Astrocyte of the cerebellum (primary cell): ENCODE results near the gene PRR35.

ENCODE experiments used
- DNase-seq: peaks from one replicate; pipeline ENCODE4 v3.0.0-alpha.2; 2011; ENCODE audit warnings: low read depth
- H3K4me3 ChIP-seq: 2 replicates; pipeline ENCODE4 v1.5.1; 2011; ENCODE audit warnings: mild to moderate bottlenecking, low read depth, low read length, moderate library complexity
- in situ Hi-C: cut with HindIII; loops from 2 replicates; pipeline ENCODE4 v1.10.0; 2017; ENCODE audit warnings: low sequenced_read_pairs
- TF ChIP-seq, protein P1 (sequence below): IDR thresholded peaks from 2 replicates; pipeline ENCODE4 v1.5.1; 2012; ENCODE audit warnings: low read length, low read depth, moderate library complexity, mild to moderate bottlenecking; ENCODE audit errors: missing control alignments

Gene PRR35

DNA sequence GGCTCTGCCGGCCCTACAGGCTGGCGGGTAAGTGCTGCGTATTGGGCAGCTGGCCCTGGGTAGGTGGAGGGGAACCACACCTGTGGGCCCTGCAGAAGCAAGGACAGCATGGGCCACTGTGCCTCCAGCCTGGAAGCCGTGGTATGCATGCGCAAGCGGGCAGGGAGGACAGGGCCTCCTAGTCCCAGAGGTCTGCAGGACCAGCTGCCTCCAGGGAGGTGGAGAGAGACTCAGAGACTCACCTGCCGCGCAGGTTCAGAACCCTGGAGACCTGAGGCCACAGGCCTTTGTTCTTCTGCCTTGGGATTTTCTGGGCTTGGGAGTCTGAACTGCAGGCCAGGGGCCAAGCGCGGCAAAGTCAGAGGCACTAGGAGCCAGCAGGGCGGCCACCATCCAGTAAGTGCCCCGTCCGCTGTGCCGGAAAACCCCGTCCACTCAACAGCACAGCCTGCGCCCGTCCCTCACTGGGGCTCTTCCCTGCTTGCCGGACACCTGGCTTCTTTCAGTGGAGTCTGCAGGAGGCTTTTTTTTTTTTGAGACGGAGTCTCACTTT, 20.8 kb downstream of the PRR35 start:
- H3K4me3 ChIP-seq = no peak overlapping the region
- in situ Hi-C loops = no loop called here
- DNase-seq = no peak
- TF ChIP-seq, protein P1, sequence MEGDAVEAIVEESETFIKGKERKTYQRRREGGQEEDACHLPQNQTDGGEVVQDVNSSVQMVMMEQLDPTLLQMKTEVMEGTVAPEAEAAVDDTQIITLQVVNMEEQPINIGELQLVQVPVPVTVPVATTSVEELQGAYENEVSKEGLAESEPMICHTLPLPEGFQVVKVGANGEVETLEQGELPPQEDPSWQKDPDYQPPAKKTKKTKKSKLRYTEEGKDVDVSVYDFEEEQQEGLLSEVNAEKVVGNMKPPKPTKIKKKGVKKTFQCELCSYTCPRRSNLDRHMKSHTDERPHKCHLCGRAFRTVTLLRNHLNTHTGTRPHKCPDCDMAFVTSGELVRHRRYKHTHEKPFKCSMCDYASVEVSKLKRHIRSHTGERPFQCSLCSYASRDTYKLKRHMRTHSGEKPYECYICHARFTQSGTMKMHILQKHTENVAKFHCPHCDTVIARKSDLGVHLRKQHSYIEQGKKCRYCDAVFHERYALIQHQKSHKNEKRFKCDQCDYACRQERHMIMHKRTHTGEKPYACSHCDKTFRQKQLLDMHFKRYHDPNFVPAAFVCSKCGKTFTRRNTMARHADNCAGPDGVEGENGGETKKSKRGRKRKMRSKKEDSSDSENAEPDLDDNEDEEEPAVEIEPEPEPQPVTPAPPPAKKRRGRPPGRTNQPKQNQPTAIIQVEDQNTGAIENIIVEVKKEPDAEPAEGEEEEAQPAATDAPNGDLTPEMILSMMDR = no peak

DNA sequence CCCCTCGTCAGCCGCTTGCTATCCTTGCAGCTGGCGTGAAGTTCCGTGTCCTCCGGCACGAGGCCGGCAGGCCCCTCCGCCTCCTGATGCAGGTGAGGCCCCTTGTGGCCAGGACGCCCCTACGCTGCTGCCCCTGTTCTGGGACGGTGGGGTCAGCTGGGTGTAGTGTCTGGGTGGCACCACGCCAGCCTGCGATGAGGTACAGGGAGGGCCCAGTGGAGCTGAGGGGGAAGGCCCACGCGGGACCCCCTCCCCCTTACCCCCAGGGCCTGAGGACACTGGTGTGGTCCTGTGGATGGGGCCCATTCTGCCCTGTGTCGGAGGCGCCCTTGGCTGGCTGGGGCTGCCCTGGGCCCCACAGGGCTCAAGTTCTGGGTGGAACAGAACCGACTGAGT, 22.0 kb downstream of the PRR35 start:
- in situ Hi-C loops = no loop called here
- TF ChIP-seq, protein P1 = no peak
- no peak overlapping the region for H3K4me3 ChIP-seq
- no peak for DNase-seq

DNA sequence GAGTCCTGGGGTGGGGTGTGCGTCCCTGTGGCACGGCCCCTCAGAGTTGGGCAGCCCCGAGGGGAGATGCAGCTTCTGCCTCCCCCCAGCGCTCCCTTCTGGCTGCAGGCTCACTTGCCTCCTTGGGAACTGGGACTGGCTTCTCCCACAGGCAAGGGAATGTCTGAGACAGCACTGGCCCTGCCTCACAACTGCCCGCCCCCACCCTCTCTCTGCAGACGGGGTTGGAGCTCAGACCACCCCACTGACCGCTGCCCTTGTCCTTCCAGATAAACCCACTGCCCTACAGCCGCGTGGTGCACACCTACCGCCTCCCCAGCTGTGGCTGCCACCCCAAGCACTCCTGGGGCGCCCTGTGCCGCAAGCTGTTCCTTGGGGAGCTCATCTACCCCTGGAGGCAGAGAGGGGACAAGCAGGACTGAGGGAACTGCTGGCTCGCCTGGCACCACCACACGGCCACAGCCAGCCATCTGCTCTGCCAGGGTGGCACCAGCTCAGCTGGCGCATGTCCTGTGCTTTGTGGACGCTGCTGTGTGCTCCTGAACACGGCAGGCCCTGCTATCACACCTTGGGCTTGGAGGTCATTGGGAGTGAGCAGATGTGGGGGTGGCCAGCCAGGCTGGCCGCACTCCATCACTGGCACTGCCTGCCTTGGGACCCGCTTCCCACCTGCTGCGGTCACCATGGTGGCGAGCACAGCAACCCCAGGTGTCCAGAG, 22.6 kb downstream of the PRR35 start:
- no peak for DNase-seq
- no peak overlapping the region for H3K4me3 ChIP-seq
- TF ChIP-seq, protein P1 = no peak
- in situ Hi-C loops = no loop called here

DNA sequence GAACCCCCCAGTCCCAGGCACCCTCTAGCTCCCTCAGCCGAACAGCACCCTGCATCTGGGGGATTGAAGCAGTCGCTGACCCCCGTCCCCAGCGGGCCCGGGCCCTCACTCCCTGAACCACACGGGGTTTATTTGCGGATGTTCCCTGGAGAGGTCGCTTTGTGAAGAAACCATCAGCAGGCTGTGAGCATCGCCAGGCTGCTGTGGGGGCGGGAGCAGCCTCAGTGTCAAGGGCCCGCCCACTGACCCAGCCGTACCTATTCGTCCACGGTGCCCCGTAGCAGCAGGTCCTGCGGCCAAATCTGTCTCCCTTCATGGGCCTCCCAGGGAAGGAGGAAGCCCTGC, 23.2 kb downstream of the PRR35 start:
- in situ Hi-C loops = no loop called here
- DNase-seq = no peak
- no peak overlapping the region for H3K4me3 ChIP-seq
- TF ChIP-seq, protein P1 = no peak

DNA sequence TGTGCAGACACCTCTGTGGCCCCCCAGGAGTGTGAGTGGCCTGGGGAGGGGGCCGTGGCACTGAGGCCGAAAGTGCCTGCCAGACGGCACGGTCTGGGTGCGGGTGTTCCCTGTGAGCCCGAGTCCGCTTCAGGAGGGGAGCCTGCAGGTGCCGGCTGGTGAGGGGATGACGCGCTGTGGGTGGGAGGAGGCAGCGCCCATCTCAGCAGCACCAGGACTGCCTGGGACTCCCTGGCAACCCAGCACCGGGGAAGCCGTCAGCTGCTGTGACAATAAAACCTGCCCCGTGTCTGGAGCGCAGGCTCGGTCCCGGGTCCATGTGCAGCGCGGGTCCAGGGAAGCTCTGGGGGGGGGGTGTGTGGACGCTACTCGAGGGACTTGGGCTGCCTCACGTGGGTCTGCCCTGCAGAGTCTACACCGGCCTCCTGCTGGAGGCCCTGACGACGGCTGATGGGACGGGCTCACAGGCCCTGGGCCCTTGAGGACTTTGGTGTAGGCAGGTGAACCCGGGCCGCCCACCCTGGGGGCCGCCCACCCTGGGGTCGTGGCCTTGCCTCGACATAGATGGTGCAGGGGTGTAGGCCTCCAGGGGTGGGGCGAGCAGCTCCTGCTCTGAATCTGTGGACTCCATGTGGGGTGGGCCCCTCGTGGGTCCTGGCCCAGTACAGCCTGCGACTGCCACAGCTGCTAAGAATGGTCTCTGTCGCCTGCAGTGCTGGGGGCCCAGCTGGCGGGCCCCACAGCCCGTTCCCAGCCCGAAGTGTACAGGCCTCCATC, 23.8 kb downstream of the PRR35 start:
- in situ Hi-C loops = no loop called here
- H3K4me3 ChIP-seq = no peak overlapping the region
- TF ChIP-seq, protein P1 = no peak
- DNase-seq = no peak

DNA sequence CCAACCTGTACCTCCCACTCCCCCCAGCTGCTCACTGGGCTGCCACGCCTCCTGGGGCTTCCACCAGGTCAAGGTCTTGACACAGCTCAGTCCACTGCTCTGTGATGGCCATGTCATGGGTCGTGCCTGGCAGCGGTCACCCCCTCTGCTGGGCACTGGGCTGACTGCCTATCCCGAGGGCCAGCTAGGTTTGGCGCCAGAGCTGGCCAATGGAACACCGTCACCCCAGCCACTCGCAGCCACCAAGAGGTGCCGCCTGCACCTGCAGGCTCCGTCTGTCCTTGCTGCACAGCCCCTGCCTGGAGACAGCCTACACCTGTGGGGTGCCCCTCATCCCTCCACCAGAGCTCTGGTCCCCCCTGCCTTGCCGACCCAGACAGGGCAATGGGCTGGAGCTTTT, 25.2 kb downstream of the PRR35 start:
- H3K4me3 ChIP-seq = no peak overlapping the region
- in situ Hi-C loops = no loop called here
- TF ChIP-seq, protein P1 = no peak
- no peak for DNase-seq
